HG03039 (cell line): ENCODE data around the gene NPRL2.

ENCODE experiments used
- ATAC-seq: cut with Tn5 transposase; IDR thresholded peaks from one replicate; pipeline ENCODE4 v1.9.1; 2021; ENCODE audit warnings: mild to moderate bottlenecking, moderate library complexity; ENCODE audit not compliant: unreplicated experiment

The NPRL2 gene

DNA sequence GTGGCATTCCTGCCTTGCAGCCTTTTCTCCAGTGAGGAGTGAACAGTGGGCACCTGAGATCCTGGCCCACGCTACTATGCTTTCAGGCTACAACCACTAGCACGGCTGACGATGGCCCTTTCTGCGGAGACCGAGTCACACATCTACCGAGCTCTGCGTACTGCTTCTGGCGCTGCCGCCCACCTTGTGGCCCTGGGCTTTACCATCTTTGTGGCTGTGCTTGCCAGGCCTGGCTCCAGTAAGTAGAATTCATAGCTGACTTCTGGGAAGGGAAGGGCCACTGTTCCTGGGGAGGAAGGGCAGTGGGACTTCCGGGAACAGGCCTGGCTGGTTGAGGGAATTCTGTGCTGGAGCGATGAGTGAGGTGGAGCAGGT lies 735 bp upstream of the NPRL2 start:
- ATAC-seq = no peak

DNA sequence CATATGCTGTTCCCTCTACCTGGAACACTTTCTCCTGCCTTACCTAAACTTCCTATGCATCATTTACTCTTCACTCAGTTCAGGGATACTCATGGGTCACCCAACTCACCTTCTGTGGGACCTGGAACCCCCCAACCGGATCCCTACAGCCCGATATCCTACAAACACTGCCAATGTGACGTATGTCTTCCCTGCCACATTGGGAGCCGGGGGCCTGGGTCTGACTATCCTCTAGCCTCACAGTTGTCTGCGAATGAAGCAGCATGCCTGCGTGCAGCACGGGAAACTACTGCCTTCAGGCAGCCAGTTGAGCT lies 405 bp downstream of the NPRL2 start:
- no peak for ATAC-seq

DNA sequence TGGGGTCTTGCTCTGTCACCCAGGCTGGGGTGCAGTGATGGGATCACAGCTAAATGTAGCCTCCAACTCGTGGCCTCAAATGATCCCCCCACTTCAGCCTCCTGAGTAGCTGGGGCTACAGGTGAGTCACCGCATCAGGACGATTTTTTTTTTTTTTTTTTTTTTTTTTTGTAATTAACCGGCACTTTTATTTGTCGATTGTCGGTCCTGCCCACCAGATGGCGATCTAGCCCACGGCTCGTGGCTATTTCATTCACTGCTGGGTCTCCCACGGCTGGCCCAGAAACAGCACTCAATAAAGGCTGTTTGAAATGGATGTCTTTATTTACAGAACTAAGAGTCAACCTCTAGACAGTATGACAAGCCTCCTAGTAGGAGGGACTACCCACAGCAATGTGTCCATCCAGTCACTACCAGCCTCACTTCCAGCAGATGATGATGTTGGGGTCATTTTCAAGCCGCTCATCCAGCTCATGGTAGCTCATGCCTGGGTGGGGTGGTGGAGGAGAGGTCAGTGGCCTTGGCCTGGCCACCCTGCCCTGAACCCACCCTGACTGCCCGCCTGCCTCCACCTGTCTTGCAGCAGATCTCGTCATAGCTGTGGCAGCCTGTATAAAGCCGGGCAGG lies 3.3 kb downstream of the NPRL2 start:
- ATAC-seq = no peak

DNA sequence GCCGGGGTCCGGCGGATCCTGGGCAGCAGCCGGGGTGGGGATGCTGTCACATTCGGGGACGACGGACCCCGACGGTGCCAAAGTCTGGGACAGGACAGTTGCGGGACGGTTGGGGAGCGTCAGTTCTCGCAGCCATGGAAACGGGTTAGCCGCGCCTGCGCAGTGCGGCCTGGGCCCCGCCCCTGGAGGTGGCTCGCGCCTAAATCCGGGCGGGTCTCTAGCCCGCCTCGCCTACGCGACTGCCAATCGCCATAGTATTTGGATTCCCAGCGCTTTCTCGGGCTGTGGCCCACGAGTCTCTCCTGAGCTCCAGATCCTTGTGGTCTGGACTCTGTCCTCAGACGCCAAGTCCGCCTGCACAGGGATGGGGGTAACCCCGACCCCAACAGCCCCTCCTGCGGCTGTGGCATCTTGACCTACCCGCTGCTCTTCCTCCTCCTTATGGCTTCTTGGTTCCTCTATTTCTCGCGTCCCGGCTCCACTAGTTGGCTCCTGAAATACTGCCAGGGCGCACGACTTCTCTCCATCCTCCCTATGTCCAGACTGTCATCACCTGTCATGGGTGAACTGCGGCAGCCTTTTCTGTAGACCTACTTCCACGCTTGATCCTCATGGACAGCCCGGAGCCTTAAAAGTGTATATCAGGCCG lies 4.9 kb downstream of the NPRL2 start, which contains the start of gene ZMYND10:
Gene ZMYND10 (minus strand): TSS at position 147 of the 649 bp plus-strand sequence. CDS start 153 bp downstream, outside the sequence.
- no peak for ATAC-seq

DNA sequence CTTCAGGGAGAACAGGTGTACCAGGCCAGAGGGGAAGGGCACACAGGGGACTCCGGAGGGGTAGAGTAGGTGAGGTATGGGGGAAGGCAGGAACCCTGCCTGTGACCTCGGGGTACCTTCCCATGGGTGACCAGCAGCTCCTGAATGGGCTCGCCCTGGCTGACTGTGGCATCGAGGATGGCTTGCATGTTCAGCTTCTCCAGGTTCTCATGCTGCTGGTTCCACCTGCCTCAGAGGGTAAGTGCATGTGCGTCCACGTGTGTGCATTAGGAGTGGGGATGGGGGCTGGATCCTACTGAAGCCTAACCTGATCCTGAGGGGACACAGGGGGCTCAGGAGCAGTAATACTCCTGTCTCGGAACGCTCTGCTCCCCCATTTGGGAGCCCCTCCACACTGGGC lies 5.6 kb downstream of the NPRL2 start:
- no peak for ATAC-seq

DNA sequence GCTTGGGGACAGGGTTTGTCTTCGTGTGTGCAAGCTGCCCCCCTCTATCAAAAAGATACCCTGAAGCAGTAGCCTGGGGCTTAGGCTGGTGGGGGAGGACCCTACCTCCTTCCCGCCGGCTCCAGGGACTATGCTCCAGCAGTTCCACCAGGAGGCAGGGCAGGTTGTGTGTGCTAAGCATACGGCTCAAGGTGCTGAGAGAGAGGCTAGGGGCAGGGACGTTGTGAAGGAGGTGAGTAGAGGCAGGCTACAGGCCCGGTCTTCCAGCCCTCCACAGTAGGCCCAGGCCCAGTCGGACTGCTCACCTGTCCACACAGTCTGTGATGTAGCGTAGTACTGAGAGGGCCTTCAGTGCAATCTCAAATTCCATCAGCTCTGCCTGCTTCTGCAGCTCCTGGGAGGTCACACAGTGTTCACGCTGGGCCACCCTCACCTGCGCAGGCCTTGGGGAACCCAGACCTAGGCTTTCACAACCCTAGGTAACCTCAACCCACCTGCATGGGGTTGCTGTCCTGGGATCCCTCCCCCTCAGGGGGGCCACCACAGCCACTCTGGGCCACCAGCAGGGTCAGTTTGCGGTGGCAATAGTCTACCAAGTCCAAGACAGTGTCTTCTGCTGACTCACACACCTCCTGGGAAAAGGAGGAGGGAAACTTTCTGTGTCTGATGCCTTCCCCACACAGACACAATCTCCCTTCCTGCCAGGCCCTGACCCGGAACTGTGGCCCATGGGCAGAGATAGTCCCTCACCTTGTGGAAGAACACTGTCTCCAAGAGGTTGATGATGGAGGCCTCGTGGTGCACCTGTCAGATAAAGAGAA lies 7.6 kb downstream of the NPRL2 start:
- ATAC-seq = no peak

DNA sequence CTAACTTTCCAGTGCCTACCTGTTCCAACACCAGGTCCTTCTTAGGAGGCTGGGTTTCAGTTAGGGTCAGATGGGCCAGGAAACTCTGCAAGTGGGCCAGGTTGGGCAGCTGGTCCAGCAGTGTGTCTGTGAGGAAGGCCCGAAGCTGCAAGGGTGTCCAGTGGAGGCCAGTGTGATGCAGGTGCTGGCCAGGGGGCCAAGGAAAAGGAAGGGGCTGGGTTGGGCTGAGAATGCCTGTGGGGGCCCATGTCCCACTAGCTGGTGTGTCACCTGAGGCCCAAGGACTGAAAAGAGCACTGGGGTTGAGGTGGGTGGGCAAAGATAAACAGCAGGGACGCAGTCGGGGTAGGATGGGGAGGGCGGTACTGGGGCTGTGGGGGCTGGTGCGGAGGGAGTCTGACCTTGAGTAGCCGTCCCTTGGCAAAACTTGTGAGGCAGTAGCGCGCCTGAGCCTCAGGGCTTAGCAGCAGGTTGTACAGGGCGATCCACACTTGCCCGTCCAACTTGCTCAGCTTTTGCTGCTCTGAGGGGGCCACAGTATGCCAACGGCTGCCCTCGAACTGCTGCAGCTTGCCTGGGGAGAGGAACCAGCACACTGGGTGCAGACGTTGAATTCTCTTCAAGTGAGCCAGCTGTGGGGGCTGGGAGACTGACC lies 8.5 kb downstream of the NPRL2 start:
- ATAC-seq = no peak

DNA sequence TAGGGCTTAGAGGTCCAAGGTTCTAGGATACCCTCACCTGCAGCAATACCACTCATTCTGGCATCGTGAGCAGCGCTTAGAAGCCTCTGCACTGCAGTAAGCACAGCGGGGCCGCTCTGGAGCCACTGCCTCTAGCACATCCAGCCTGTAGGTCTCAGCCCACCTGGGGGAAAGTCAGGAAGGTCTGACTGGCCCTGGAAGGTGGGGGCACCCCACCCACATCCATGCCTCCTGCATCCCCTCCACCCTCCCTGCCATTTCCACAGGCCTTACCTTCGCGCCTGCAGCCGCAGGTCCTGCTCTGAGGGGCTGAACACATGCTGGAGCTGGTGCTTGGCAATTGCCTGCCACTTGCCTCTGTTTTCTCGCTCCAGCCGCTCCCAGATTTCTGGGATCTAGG lies 9.0 kb downstream of the NPRL2 start:
- ATAC-seq = no peak

DNA sequence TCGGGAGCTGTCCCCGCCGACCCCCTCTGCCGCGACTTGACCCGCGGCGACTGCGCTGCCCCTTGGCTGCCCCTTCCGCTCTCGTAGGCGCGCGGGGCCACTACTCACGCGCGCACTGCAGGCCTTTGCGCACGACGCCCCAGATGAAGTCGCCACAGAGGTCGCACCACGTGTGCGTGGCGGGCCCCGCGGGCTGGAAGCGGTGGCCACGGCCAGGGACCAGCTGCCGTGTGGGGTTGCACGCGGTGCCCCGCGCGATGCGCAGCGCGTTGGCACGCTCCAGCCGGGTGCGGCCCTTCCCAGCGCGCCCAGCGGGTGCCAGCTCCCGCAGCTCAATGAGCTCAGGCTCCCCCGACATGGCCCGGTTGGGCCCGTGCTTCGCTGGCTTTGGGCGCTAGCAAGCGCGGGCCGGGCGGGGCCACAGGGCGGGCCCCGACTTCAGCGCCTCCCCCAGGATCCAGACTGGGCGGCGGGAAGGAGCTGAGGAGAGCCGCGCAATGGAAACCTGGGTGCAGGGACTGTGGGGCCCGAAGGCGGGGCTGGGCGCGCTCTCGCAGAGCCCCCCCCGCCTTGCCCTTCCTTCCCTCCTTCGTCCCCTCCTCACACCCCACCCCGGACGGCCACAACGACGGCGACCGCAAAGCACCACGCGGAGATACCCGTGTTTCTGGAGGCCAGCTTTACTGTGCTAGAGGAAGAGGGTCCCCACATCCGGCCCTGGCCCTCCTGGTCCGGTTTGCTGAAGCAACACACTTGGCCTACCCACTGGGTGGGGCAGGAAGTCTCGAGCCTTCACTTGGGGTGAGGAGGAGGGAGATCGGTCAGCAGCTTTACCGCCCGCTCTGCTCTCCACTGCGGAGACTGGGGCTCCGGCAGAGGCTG lies 9.9 kb downstream of the NPRL2 start, which contains the start of gene RASSF1:
Gene RASSF1 (minus strand): TSS at position 389 of the 882 bp plus-strand sequence. CDS start 31 bp downstream, at position 358.
- no peak for ATAC-seq

DNA sequence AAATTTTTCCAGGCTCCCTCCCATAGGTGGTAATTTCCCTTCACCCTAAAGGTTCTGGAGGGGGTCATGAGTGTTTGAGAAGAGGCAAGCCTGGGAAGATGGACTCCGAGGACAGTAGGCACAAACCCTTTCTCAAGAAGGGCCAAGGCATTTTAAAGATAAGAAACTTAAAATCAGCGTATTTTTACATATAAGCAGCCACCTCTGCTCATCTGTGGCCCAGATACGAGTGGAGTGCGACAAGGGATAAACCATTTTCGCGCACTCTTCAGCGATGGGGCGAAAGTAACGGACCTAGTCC lies 10.5 kb downstream of the NPRL2 start:
- ATAC-seq = no peak

DNA sequence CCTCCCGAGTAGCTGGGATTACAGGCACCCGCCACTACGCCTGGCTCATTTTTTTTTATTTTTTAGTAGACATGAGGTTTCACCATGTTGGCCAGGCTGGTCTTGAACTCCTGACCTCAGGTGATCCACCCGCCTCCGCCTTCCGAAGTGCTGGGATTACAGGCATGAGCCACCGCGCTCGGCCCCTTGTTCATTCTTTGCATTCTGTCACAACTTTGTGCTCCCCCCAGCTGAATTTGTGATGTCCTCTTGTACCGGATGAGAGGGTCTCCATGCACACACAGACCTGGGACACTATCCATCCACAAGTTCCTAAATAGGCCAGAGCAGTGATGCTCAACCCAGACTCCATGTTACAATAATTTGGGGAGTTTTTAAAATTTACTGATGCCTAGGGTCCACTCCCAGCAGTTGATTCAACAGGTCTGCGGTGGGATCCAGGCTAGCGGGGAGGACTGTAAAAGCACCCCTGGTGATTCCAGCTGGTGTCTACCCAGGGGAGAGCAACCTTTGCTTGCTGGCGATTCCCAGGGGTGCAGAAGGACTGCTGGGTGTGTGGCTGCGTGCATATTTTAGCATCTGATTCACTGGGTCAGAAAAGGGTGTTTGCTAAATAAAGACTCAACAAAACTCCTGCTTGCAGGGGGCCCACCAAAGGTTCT lies 11.0 kb downstream of the NPRL2 start:
- ATAC-seq = no peak

DNA sequence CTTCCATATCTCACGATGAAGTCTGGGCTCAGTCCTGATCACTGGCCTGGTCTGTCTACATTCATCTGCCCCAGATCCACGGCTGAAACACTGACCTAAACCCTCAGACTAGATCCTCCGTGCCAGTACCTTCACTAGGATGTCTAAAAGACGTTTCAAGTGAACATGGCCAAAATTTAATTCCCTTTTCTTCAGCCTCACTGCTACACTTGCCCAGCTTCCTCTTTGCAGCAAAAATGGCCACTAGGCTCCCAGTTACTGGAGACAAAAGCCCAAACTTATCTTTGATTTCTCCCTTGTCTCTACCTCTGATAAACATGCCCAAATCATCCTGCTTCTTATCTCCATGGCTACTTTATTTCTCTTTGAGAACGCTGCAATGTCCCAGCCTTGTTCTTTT lies 11.6 kb downstream of the NPRL2 start:
- ATAC-seq = no peak

DNA sequence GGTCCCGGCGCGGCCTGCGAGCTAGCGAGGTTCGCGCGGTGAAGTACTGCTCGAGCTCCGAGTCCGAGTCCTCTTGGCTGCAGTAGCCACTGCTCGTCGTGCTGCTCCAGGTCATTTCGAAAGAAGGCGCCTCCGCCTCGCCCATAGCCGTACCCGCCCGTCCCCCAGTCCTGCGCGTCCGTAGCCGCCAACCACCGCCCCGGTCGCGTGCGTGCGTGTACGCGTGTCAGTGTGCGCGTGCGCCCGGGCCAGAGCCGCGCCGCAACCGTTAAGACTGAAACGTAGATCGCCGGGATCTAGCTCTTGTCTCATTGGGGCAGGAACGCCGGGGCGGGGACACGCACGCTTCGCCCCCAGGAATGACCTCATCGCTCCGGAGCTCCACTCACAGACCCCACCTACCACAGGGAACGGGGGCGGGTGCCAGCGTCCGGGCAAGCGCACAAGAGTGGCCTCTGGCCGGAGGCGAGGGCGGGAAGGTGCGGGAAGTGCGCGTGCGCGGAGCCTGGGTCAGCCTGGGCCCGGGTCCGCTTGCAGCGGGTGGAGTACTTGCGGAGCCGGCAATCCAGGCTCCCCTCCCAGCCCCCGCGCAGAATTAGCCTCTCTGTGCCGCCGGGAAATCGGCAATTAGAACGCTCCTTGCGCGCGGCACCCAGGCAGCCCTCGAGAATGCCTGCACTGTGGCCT lies 13.3 kb downstream of the NPRL2 start:
- ATAC-seq = peak; percentile 70

DNA sequence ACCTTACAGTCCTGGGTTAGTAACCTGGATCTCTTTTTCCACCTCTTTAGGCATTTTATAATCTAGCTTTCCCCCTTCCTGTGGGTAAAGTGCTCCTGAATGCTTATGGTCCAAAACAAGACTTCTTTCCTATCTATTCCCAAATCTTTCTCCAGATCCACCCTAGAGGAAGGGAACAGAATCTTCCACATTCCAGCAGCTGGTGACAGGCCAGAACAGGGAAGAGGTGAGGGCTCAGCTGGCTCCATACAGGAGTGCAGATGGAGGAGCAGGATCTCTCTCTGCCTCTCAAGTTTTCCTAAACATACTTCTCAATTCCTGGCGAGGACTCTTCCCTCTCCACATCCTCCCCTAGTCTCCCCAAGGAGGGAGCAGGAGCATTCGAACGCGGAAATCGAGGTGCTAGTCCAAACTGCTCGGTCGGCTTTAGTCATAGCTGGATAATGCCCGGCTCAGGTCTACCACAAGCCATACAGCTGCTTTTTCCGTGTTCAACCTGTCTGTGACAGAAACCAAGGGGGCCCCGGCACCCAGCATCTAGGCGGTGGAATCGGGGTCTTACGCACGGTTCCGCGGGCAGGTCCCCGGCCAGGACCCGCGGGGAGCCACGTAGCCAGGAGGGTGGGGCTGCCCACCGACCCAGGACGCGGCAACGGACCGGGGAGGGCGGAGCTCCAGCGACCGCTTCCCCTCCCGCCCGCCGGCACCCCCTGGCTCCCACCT lies 14.0 kb downstream of the NPRL2 start:
- peak; percentile 34 for ATAC-seq

DNA sequence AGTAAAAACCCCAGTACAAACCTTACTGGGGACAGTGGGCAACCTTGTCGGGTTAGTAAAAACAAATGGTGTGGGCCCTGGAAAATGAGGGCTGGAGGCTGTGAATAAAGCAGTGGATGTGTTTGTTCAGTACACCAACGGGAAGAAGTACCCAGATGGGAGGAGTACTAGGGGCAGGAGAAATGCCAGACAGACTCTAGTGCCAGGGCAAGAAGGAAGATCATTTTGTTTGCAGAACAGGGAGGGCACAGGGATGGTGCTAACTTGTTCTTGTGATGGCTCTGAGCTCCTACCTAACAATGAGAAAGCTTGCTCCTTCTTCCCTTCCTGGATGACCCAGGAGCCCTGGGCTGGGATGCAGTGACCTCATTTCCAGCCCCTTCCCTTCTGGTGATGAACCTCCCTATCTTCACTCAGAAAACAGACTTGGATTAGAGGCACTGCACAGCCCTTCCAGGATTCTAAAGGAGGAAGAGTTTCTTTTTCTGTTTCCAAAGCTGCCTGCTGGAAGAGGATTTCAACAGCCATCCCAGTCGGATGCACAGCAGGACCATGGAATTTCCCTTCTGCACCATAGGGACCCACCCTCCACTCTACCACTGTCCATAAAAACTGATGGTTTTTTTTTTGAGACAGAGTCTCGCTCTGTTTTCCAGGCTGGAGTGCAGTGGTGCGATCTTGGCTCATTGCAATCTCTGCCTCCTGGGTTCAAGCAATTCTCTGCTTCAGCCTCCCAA lies 16.1 kb downstream of the NPRL2 start:
- no peak for ATAC-seq

DNA sequence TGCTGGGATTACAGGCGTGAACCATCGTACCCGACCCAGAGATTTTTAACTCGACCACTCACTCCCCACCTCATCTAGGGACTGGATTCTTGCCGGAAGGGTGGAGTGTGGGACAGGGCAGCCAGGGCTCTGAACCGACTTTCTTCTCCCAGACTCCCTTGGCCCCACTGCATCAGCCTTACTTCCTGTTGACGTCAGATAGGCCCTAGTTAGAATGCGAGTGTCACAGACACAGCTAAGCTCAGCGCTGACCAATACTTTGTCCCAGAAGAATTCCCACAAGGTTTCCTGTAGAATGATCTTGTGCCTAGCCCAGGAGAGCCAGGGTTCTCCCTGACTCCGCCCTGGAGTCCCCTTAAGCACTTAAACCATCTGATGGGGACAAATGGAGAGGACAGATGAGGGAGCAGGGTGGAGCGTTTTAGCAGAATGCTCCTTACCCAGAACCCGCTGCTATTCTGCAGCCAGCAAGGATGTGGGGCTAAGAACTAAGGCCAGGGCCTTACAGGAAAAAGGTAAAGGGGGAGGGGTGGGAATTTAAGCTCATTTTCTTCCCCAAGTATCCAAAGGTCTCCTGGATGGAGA lies 16.7 kb downstream of the NPRL2 start:
- ATAC-seq = no peak

DNA sequence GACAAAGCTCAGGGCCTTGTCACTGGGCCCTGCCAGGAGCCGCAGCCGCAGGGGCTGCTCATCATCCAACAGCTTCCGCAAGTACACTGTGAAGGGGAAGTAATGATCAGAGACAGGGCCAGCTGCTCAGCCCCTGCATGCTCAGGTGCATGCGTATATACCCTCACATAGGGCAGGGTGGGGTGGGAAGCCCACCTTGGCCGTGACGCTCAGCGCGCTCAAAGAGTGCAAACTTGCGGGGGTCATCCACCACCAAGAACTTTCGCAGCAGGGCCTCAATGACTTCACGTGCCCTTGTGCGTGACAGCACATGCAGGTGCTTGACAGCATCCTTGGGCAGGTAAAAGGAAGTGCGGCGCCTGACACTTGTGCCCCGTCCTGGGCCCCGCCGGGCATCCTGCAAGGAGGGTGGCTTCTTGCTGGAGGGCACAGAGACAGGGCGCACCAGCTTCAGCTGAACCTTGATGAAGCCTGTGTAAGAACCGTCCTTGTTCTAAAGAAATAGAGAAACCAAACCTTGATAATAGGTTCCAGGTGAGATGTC lies 19.1 kb downstream of the NPRL2 start:
- no peak for ATAC-seq

DNA sequence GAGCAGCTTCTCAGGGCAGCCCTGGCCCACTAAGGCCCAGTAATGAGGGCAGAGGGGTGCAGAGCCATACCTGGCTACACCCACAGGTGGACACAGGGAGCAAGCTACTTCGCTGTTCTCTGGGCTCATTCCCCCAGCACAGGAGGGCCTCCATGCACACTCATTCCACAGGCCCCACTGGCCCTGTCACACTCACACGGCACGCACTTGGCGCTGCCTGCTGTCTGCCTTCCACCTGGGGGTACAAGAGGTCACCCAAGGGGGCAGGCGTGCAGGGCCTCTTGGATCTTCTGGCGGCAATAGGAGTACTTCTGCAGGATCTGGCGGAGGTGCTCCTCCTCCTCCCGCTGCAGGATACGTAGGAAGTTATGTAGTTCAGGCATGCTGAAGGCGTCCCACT lies 20.2 kb downstream of the NPRL2 start:
- ATAC-seq = no peak
